HEK293 (cell line): ENCODE data around the gene ADGRL1.

Experiments
- ATF2 ChIP-seq: fragments of 450-650 bp; formaldehyde crosslinking; IDR thresholded peaks from 2 replicates; pipeline ENCODE4 v1.5.1; 2016; ENCODE audit warnings: missing biosample characterization, missing genetic modification characterization, low read depth
- HOXC10 ChIP-seq: sonication (generic); formaldehyde crosslinking; IDR thresholded peaks from 2 replicates; pipeline ENCODE4 v1.8.1; 2023; ENCODE audit warnings: mild to moderate bottlenecking, missing genetic modification reagents
- IKZF3 ChIP-seq: fragments of 450-650 bp; IDR thresholded peaks from 2 replicates; pipeline ENCODE4 v1.5.0; 2018; ENCODE audit warnings: missing biosample characterization, mild to moderate bottlenecking, missing genetic modification characterization, moderate library complexity
- INSM2 ChIP-seq: fragments of 450-650 bp; formaldehyde crosslinking; IDR thresholded peaks from 2 replicates; pipeline ENCODE4 v1.5.1; 2016; ENCODE audit warnings: missing biosample characterization, missing genetic modification characterization
- PRDM10 ChIP-seq: fragments of 450-650 bp; formaldehyde crosslinking; IDR thresholded peaks from 2 replicates; pipeline ENCODE4 v1.5.1; 2016; ENCODE audit warnings: missing biosample characterization, missing genetic modification characterization
- SP2 ChIP-seq: fragments of 450-650 bp; formaldehyde crosslinking; IDR thresholded peaks from 2 replicates; pipeline ENCODE4 v1.5.1; 2016; ENCODE audit warnings: missing biosample characterization, missing genetic modification characterization
- SP3 ChIP-seq: fragments of 450-650 bp; formaldehyde crosslinking; IDR thresholded peaks from 2 replicates; pipeline ENCODE4 v1.5.1; 2016; ENCODE audit warnings: missing biosample characterization, missing genetic modification characterization
- TRIM28 ChIP-seq: IDR thresholded peaks from 2 replicates; pipeline ENCODE4 v1.6.1; 2011; ENCODE audit warnings: low read length, control low read depth, borderline replicate concordance
- ZBTB1 ChIP-seq: fragments of 450-650 bp; formaldehyde crosslinking; IDR thresholded peaks from 2 replicates; pipeline ENCODE4 v1.5.1; 2016; ENCODE audit warnings: missing biosample characterization, missing genetic modification characterization
- ZBTB26 ChIP-seq: fragments of 450-650 bp; formaldehyde crosslinking; optimal IDR thresholded peaks from 2 replicates; pipeline ENCODE3; 2016; ENCODE audit warnings: missing biosample characterization, mild to moderate bottlenecking, missing genetic modification characterization
- ZBTB7A ChIP-seq: fragments of 450-650 bp; formaldehyde crosslinking; IDR thresholded peaks from 2 replicates; pipeline ENCODE4 v1.5.1; 2016; ENCODE audit warnings: low read depth, missing biosample characterization, missing genetic modification characterization
- ZBTB8A ChIP-seq: fragments of 450-650 bp; formaldehyde crosslinking; IDR thresholded peaks from 2 replicates; pipeline ENCODE4 v1.5.1; 2016; ENCODE audit warnings: missing biosample characterization, missing genetic modification characterization
- ZFHX2 ChIP-seq: fragments of 450-650 bp; formaldehyde crosslinking; conservative IDR thresholded peaks from 2 replicates; pipeline ENCODE4 v1.5.1; 2016; ENCODE audit warnings: missing biosample characterization, missing genetic modification characterization
- ZNF214 ChIP-seq: fragments of 450-650 bp; formaldehyde crosslinking; IDR thresholded peaks from 2 replicates; pipeline ENCODE4 v1.5.1; 2017; ENCODE audit warnings: missing biosample characterization, mild to moderate bottlenecking, missing genetic modification characterization, borderline replicate concordance
- ZNF266 ChIP-seq: fragments of 450-650 bp; formaldehyde crosslinking; IDR thresholded peaks from 2 replicates; pipeline ENCODE4 v1.5.1; 2016; ENCODE audit warnings: missing biosample characterization, missing genetic modification characterization, low read depth
- ZNF324 ChIP-seq: fragments of 450-650 bp; formaldehyde crosslinking; IDR thresholded peaks from 2 replicates; pipeline ENCODE4 v1.5.1; 2016; ENCODE audit warnings: missing biosample characterization, missing genetic modification characterization
- ZNF354C ChIP-seq: fragments of 450-650 bp; formaldehyde crosslinking; IDR thresholded peaks from 2 replicates; pipeline ENCODE4 v1.5.1; 2016; ENCODE audit warnings: missing biosample characterization, missing genetic modification characterization, low read depth, borderline replicate concordance
- ZNF37A ChIP-seq: fragments of 450-650 bp; IDR thresholded peaks from 2 replicates; pipeline ENCODE4 v1.5.1; 2018; ENCODE audit warnings: missing biosample characterization, missing genetic modification characterization
- ZNF398 ChIP-seq: fragments of 450-650 bp; formaldehyde crosslinking; IDR thresholded peaks from 2 replicates; pipeline ENCODE4 v1.5.1; 2017; ENCODE audit warnings: missing biosample characterization, missing genetic modification characterization
- ZNF416 ChIP-seq: fragments of 450-650 bp; formaldehyde crosslinking; IDR thresholded peaks from 2 replicates; pipeline ENCODE4 v1.5.1; 2016; ENCODE audit warnings: missing biosample characterization, missing genetic modification characterization
- ZNF48 ChIP-seq: fragments of 450-650 bp; formaldehyde crosslinking; IDR thresholded peaks from 2 replicates; pipeline ENCODE4 v1.5.1; 2016; ENCODE audit warnings: missing biosample characterization, missing genetic modification characterization
- ZNF518A ChIP-seq: fragments of 450-650 bp; formaldehyde crosslinking; conservative IDR thresholded peaks from 2 replicates; pipeline ENCODE4 v1.5.1; 2016; ENCODE audit warnings: low read depth, missing biosample characterization, missing genetic modification characterization
- ZNF596 ChIP-seq: fragments of 450-650 bp; IDR thresholded peaks from 2 replicates; pipeline ENCODE4 v1.5.0; 2018; ENCODE audit warnings: missing biosample characterization, mild to moderate bottlenecking, missing genetic modification characterization, moderate library complexity
- ZNF624 ChIP-seq: fragments of 450-650 bp; formaldehyde crosslinking; IDR thresholded peaks from 2 replicates; pipeline ENCODE4 v1.5.1; 2017; ENCODE audit warnings: missing biosample characterization, missing genetic modification characterization
- ZNF76 ChIP-seq: fragments of 450-650 bp; formaldehyde crosslinking; IDR thresholded peaks from 2 replicates; pipeline ENCODE4; 2016; ENCODE audit warnings: low read depth, missing biosample characterization, missing genetic modification characterization, borderline replicate concordance
- ZNF785 ChIP-seq: fragments of 450-650 bp; formaldehyde crosslinking; IDR thresholded peaks from 2 replicates; pipeline ENCODE4 v1.5.1; 2016; ENCODE audit warnings: missing biosample characterization, missing genetic modification characterization

ADGRL1 gene

GRCh38 chr19:14248578-14249011 lies 42.6 kb upstream of the ADGRL1 start (continued):
- TF ChIP-seq ZBTB26 (peak; percentile 21), SP3 (tag by site-specific recombination) (peak; percentile 68), ZNF624 (tag by site-specific recombination) (no peak), ZNF596 (tag by site-specific recombination) (peak; percentile 88), ZNF354C (tag by site-specific recombination) (no peak), ZNF398 (tag by site-specific recombination) (peak; percentile 75), ZNF266 (no peak), ZNF76 (tag by site-specific recombination) (peak; percentile 74), INSM2 (no peak), ZNF785 (tag by site-specific recombination) (no peak), ZBTB7A (no peak), TRIM28 (no peak), ZNF37A (tag by site-specific recombination) (no peak), ZNF518A (no peak), ZNF416 (tag by site-specific recombination) (no peak), ATF2 (tag by site-specific recombination) (no peak), ZBTB1 (tag by site-specific recombination) (no peak), ZFHX2 (tag by site-specific recombination) (peak; percentile 45), ZNF324 (tag by site-specific recombination) (peak; percentile 49; the same call in 1 of the 2 replicates), ZNF214 (no peak), ZBTB8A (tag by site-specific recombination) (no peak), IKZF3 (peak; percentile 95), PRDM10 (tag by site-specific recombination) (no peak), HOXC10 (CRISPR knock-in tag) (no peak), SP2 (tag by site-specific recombination) (peak; percentile 59), ZNF48 (tag by site-specific recombination) (no peak)
